DND-41 (cell line): ENCODE data around the gene KRTAP12-2.

ENCODE experiments used
- ATAC-seq: fragments of 200-7000 bp; cut with Tn5 transposase; 3 replicates; pipeline ENCODE4 v1.9.1; 2021; ENCODE audit warnings: low read depth; ENCODE audit not compliant: insufficient read depth
- DNase-seq: peaks from one replicate; pipeline ENCODE4 v3.0.0-alpha.2; 2020
- H2AFZ ChIP-seq: 2 replicates; pipeline ENCODE4 v1.6.0; 2012; ENCODE audit warnings: low read depth, low read length
- H3K27ac ChIP-seq: 2 replicates; pipeline ENCODE4 v1.5.1; 2012; ENCODE audit warnings: low read length, inconsistent platforms
- H3K27me3 ChIP-seq: fragments of 200-600 bp; sonication (generic); 2 replicates; pipeline ENCODE4 v1.6.0; 2012; ENCODE audit warnings: low read length, mild to moderate bottlenecking, inconsistent platforms; ENCODE audit not compliant: insufficient read depth, poor library complexity
- H3K36me3 ChIP-seq: 2 replicates; pipeline ENCODE4 v1.5.1; 2012; ENCODE audit warnings: low read length, inconsistent platforms; ENCODE audit not compliant: insufficient read depth
- H3K4me1 ChIP-seq: 2 replicates; pipeline ENCODE4 v1.5.1; 2012; ENCODE audit warnings: mild to moderate bottlenecking, low read length; ENCODE audit not compliant: insufficient read depth
- H3K4me2 ChIP-seq: 2 replicates; pipeline ENCODE4 v1.6.0; 2012; ENCODE audit warnings: mild to moderate bottlenecking, moderate library complexity, low read length, inconsistent platforms; ENCODE audit not compliant: insufficient read depth
- H3K4me3 ChIP-seq, 2 experiments: fragments of 200-600 bp in 1 of 2; shearing (Covaris generic) in 1 of 2; 2 replicates each; pipeline ENCODE4 v1.5.1; 2012 to 2016; ENCODE audit warnings: inconsistent platforms in 2 of 2, low read length in 2 of 2, mild to moderate bottlenecking in 2 of 2, low read depth in 1 of 2, moderate library complexity in 1 of 2
- H3K79me2 ChIP-seq: 2 replicates; pipeline ENCODE4 v1.6.0; 2012; ENCODE audit warnings: low read length, inconsistent platforms; ENCODE audit not compliant: insufficient read depth
- H3K9ac ChIP-seq: 2 replicates; pipeline ENCODE4 v1.6.0; 2012; ENCODE audit warnings: low read depth, mild to moderate bottlenecking, inconsistent platforms, low read length, moderate library complexity
- H3K9me3 ChIP-seq: 2 replicates; pipeline ENCODE4 v1.5.1; 2012; ENCODE audit warnings: low read length, moderate library complexity, mild to moderate bottlenecking, inconsistent platforms; ENCODE audit not compliant: insufficient read depth, severe bottlenecking
- H4K20me1 ChIP-seq: 2 replicates; pipeline ENCODE4 v1.6.0; 2012; ENCODE audit warnings: low read length; ENCODE audit not compliant: insufficient read depth
- EZH2 ChIP-seq: IDR thresholded peaks from 3 replicates; pipeline ENCODE4 v1.6.1; 2012; ENCODE audit warnings: borderline replicate concordance, low read depth, mild to moderate bottlenecking, moderate library complexity, low read length, inconsistent platforms; ENCODE audit not compliant: severe bottlenecking
- TF ChIP-seq, protein P1 (sequence below): IDR thresholded peaks from 2 replicates; pipeline ENCODE4 v1.5.1; 2012; ENCODE audit warnings: borderline replicate concordance, low read length, moderate library complexity, mild to moderate bottlenecking; ENCODE audit not compliant: poor library complexity, severe bottlenecking; ENCODE audit errors: extremely low read depth

KRTAP12-2 gene

DNA sequence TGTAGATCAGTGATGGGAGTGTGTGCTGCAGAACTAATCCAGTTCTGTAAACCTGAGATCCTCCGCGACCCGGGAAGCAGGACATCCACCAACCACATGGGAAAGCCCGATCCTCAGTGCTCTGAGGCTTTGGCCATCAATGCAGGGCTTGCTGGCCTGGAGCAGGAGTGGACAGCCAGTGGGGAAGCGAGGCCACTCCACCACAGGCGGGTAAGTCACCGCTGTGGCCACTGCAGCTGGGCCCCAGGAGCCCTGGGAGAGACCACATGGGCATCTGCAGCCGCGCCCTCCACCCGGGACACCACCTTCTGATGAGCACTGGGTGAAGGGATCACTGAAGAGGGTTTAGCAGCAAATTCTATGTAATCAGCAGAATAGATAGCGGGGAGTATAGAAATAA is 14.4 kb upstream of the KRTAP12-2 start:
- H3K36me3 ChIP-seq: no peaks in the 10 kb centered on the region
- no peaks in the 10 kb centered on the region for H3K27me3 ChIP-seq
- H3K9ac ChIP-seq: no peak overlapping the region
- no peaks in the 10 kb centered on the region for H3K79me2 ChIP-seq
- no peak for ATAC-seq
- TF ChIP-seq, protein P1, sequence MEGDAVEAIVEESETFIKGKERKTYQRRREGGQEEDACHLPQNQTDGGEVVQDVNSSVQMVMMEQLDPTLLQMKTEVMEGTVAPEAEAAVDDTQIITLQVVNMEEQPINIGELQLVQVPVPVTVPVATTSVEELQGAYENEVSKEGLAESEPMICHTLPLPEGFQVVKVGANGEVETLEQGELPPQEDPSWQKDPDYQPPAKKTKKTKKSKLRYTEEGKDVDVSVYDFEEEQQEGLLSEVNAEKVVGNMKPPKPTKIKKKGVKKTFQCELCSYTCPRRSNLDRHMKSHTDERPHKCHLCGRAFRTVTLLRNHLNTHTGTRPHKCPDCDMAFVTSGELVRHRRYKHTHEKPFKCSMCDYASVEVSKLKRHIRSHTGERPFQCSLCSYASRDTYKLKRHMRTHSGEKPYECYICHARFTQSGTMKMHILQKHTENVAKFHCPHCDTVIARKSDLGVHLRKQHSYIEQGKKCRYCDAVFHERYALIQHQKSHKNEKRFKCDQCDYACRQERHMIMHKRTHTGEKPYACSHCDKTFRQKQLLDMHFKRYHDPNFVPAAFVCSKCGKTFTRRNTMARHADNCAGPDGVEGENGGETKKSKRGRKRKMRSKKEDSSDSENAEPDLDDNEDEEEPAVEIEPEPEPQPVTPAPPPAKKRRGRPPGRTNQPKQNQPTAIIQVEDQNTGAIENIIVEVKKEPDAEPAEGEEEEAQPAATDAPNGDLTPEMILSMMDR: no peak
- no peak overlapping the region for H3K4me3 ChIP-seq
- H3K4me1 ChIP-seq: no peaks in the 10 kb centered on the region
- no peak for DNase-seq
- H3K27ac ChIP-seq: no peak overlapping the region
- H4K20me1 ChIP-seq: no peaks in the 10 kb centered on the region
- H2AFZ ChIP-seq: no peak overlapping the region
- H3K4me2 ChIP-seq: no peak overlapping the region
- no peaks in the 10 kb centered on the region for H3K9me3 ChIP-seq

DNA sequence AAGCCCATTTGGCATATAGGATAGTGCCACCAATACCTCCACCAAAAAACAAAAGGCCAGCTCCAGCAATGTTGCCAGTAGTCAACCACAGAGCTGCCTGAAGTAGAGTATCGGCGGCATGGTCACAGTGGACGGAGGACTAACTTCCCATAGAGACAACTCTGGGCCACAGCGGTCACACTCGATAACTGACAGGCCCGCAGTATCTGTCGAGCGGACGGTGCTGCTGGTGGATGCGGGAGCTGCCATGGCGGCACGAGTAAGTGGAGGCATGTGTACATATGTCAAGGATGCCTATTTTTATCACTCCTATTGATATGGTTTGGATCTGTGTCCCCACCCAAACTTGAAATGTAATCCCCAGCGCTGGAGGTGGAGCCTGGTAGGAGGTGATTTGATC is 11.2 kb upstream of the KRTAP12-2 start:
- Histone ChIP-seq H3K79me2 (no peaks in the 10 kb centered on the region), H4K20me1 (no peaks in the 10 kb centered on the region), H3K9ac (no peak overlapping the region), H3K27me3 (no peaks in the 10 kb centered on the region), H3K4me1 (no peaks in the 10 kb centered on the region), H2AFZ (no peak overlapping the region), H3K36me3 (no peaks in the 10 kb centered on the region), H3K9me3 (no peaks in the 10 kb centered on the region), H3K27ac (no peak overlapping the region), H3K4me3 (no peak overlapping the region), H3K4me2 (no peak overlapping the region)
- DNase-seq (no peak), ATAC-seq (no peak)
- TF ChIP-seq, protein P1: no peak
- no peak for TF ChIP-seq EZH2

DNA sequence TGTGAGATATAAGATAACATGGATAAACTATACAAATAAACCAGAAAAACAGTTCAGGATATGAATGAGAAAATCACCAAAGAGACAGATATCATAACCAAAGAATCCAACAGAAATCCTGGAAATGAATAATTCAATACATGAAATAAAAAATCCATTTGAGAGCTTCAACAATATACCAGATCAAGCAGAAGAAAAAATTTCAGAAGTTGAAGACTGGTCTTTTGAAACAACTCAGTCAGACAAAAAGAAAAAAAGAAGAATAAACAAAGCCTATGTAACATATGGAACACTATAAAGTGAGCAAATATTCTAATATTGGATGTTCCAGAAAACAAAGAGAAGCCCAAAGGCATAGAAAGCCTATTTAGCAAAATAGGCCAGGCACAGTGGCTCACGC is 5.2 kb upstream of the KRTAP12-2 start:
- DNase-seq: no peak
- H3K9ac ChIP-seq: no peak overlapping the region
- H3K27ac ChIP-seq: no peak overlapping the region
- no peaks in the 10 kb centered on the region for H4K20me1 ChIP-seq
- H3K27me3 ChIP-seq: no peaks in the 10 kb centered on the region
- no peaks in the 10 kb centered on the region for H3K4me1 ChIP-seq
- no peaks in the 10 kb centered on the region for H3K36me3 ChIP-seq
- no peak for TF ChIP-seq EZH2
- TF ChIP-seq, protein P1: no peak
- peaks cover 10% of the 10 kb centered on the region for H3K9me3 ChIP-seq
- H2AFZ ChIP-seq: no peak overlapping the region
- no peak overlapping the region for H3K4me3 ChIP-seq
- no peak for ATAC-seq
- H3K4me2 ChIP-seq: no peak overlapping the region
- H3K79me2 ChIP-seq: no peaks in the 10 kb centered on the region

DNA sequence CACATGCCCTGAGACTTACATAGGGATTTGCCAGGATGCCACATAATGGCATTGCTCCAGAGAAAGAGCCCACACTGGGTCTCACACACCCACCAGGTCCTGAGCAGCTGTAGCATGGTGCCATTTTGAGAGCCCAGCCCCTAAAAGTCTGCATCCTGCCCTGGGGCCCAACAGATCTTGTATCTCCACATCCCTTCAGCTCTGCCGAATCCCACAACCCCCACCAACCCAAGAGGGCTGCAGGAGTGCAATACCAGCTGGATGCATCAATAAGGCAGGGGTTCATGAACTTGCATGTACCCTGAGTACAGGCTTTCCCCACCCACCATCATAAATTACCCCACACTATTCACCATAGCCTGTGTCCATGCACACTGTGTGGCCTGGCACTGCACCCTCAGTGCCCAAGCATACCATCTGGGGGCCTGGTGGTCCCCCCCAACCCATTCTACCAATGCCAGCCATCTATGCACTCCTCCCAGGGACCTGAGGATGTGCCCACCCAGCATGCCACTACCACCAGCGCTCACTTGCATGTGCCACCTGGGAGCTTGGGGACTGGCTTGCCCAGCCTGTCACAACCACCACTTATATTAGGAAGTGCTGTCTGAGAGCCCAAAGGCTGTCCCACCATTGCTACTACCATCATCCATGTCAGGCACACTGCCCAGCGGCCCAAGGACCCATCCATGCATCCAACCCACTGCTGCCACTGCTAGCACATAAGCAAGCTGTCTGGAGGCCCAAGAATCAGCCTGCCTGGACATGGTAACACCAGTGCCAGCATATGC is 4.1 kb upstream of the KRTAP12-2 start:
- no peaks in the 10 kb centered on the region for H3K27me3 ChIP-seq
- H3K27ac ChIP-seq: no peak overlapping the region
- no peaks in the 10 kb centered on the region for H3K79me2 ChIP-seq
- H3K4me1 ChIP-seq: no peaks in the 10 kb centered on the region
- no peak overlapping the region for H3K4me2 ChIP-seq
- no peak overlapping the region for H3K4me3 ChIP-seq
- ATAC-seq (no peak), DNase-seq (no peak)
- TF ChIP-seq, protein P1: no peak
- TF ChIP-seq EZH2: no peak
- H4K20me1 ChIP-seq: no peaks in the 10 kb centered on the region
- H3K9ac ChIP-seq: no peak overlapping the region
- peaks cover 10% of the 10 kb centered on the region for H3K9me3 ChIP-seq
- no peaks in the 10 kb centered on the region for H3K36me3 ChIP-seq
- no peak overlapping the region for H2AFZ ChIP-seq
